SU-DHL-6 (cell line): ENCODE measurements around the gene SMIM21.

Experiments
- H2AFZ ChIP-seq: fragments of 200-600 bp; sonication (generic); 2 replicates; pipeline ENCODE4 v1.6.1; 2014; ENCODE audit warnings: low read depth, mild to moderate bottlenecking, moderate library complexity, mixed read lengths, antibody characterized with exemption, low read length; ENCODE audit not compliant: severe bottlenecking
- H3F3A ChIP-seq: fragments of 200-600 bp; shearing (Covaris generic); 2 replicates; pipeline ENCODE4 v1.6.0; 2016; ENCODE audit warnings: antibody characterized with exemption, mild to moderate bottlenecking; ENCODE audit not compliant: insufficient read depth
- H3K27ac ChIP-seq: fragments of 200-600 bp; sonication (generic); 2 replicates; pipeline ENCODE4 v1.5.1; 2016; ENCODE audit warnings: low read depth, mild to moderate bottlenecking, low read length, moderate library complexity, mixed read lengths
- H3K27me3 ChIP-seq: fragments of 200-600 bp; sonication (generic), shearing (Covaris generic); 2 replicates; pipeline ENCODE4 v1.6.0; 2014; ENCODE audit warnings: mild to moderate bottlenecking, low read length
- H3K36me3 ChIP-seq: fragments of 200-600 bp; sonication (generic); 2 replicates; pipeline ENCODE4 v1.6.1; 2014; ENCODE audit warnings: mild to moderate bottlenecking, low read length, mixed read lengths
- H3K4me2 ChIP-seq: fragments of 300-600, 200-600 bp; shearing (Covaris generic), sonication (generic); 2 replicates; pipeline ENCODE4 v1.6.0; 2014; ENCODE audit warnings: low read length, low read depth, mild to moderate bottlenecking; ENCODE audit not compliant: poor library complexity, severe bottlenecking
- H3K4me3 ChIP-seq: fragments of 200-600 bp; sonication (generic); 2 replicates; pipeline ENCODE4 v1.5.1; 2014; ENCODE audit warnings: antibody characterized with exemption, low read length, mild to moderate bottlenecking, mixed read lengths; ENCODE audit not compliant: insufficient read depth, poor library complexity, severe bottlenecking
- H3K79me2 ChIP-seq: fragments of 200-600 bp; sonication (generic); 2 replicates; pipeline ENCODE4 v1.6.1; 2014; ENCODE audit warnings: mild to moderate bottlenecking, low read length, moderate library complexity; ENCODE audit not compliant: insufficient read depth
- H3K9ac ChIP-seq: fragments of 200-600 bp; sonication (generic); 2 replicates; pipeline ENCODE4 v1.7.0; 2014; ENCODE audit warnings: mild to moderate bottlenecking, low read length
- H3K9me2 ChIP-seq: fragments of 200-600 bp; sonication (generic); replicated peaks from 2 replicates; pipeline ENCODE4 v1.6.1; 2014; ENCODE audit warnings: low read length; ENCODE audit not compliant: insufficient read depth
- H3K9me3 ChIP-seq: fragments of 200-600 bp; sonication (generic); 2 replicates; pipeline ENCODE4 v1.6.1; 2014; ENCODE audit warnings: low read length, mixed read lengths; ENCODE audit not compliant: insufficient read depth
- H4K20me1 ChIP-seq: fragments of 200-600 bp; sonication (generic); 2 replicates; pipeline ENCODE4 v1.6.1; 2014; ENCODE audit warnings: low read depth, mild to moderate bottlenecking, antibody characterized with exemption, low read length, moderate library complexity, mixed read lengths
- EZH2phosphoT487 ChIP-seq: fragments of 200-600 bp; sonication (generic), shearing (Covaris generic); conservative IDR thresholded peaks from 2 replicates; pipeline ENCODE4 v1.6.1; 2018; ENCODE audit warnings: mild to moderate bottlenecking, antibody characterized with exemption, low read length, moderate library complexity, mixed read lengths
- TF ChIP-seq, protein P1 (sequence below): fragments of 200-600 bp; sonication (generic); IDR thresholded peaks from one replicate; pipeline ENCODE4 v1.5.1; 2017; ENCODE audit warnings: antibody characterized with exemption, mild to moderate bottlenecking, low read length, moderate library complexity; ENCODE audit not compliant: insufficient read depth, poor library complexity, severe bottlenecking

SMIM21 gene

DNA sequence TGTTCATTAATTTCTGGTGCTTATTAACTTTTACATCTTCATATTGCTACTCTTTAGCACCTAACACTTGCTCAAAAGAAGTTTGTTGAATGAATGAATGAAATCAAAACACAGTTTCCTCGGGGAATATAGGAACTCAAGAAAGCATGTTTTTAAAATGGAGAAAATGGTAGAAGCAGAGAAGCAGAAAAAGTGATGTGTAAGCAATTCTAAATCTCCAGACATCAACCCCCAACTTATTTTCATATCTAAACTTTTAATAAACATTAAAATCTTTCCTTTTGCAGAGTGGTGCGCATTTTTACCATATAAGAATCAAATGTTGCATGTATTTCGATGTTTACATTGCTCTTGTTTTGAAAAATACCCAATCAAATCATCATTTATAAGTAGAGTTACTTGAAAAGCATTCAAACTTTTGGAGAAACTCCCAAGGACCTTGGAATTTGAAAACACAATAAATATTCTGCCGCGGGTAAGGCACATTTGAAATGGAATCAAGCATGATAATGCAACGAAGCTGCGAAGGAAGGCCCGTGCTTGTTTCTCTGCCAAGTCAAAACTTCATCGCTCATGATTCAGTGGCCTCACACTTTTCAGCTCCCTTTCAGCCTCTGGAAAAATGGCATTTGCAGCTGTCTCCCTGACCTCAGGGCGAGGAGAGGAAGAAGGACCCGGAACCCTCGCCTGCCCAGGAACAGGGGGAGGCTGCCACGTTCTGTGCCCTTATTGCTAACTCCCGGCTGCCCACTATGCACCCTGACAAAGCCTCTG lies 26.7 kb upstream of the SMIM21 start:
- Histone ChIP-seq H3K9ac (no peak overlapping the region), H3K79me2 (no peaks in the 10 kb centered on the region), H3F3A (no peaks in the 10 kb centered on the region), H3K9me3 (no peaks in the 10 kb centered on the region), H3K4me3 (no peak overlapping the region), H4K20me1 (no peaks in the 10 kb centered on the region), H3K27ac (no peak overlapping the region), H3K4me2 (no peak overlapping the region), H3K36me3 (no peaks in the 10 kb centered on the region), H3K27me3 (no peaks in the 10 kb centered on the region), H2AFZ (no peak overlapping the region), H3K9me2 (no peaks in the 10 kb centered on the region; the same call in 1 of the 2 replicates)
- no peak for TF ChIP-seq EZH2phosphoT487
- TF ChIP-seq, protein P1, sequence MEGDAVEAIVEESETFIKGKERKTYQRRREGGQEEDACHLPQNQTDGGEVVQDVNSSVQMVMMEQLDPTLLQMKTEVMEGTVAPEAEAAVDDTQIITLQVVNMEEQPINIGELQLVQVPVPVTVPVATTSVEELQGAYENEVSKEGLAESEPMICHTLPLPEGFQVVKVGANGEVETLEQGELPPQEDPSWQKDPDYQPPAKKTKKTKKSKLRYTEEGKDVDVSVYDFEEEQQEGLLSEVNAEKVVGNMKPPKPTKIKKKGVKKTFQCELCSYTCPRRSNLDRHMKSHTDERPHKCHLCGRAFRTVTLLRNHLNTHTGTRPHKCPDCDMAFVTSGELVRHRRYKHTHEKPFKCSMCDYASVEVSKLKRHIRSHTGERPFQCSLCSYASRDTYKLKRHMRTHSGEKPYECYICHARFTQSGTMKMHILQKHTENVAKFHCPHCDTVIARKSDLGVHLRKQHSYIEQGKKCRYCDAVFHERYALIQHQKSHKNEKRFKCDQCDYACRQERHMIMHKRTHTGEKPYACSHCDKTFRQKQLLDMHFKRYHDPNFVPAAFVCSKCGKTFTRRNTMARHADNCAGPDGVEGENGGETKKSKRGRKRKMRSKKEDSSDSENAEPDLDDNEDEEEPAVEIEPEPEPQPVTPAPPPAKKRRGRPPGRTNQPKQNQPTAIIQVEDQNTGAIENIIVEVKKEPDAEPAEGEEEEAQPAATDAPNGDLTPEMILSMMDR: no peak

DNA sequence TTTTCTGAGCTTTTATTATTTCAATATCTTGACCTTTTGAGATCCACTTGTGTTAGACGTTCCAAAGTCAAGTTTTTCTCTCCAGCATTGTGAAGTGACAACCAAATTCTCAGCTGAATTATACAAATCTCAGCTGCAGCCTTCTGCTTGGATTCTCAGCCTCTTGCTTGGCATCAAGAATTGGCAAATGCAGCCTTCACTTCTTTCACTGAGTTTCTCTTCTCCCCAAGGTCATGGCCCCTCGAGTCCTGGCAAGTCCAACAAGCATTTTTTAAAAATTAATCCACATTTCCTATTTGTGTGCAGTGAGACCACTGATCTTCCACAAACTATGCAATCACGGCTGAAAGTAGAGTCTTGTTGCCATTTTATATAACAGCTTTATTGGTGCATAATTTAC lies 23.4 kb upstream of the SMIM21 start:
- Histone ChIP-seq H3K9me3 (no peaks in the 10 kb centered on the region), H3F3A (no peaks in the 10 kb centered on the region), H3K27me3 (no peaks in the 10 kb centered on the region), H3K4me3 (no peak overlapping the region), H3K9me2 (no peaks in the 10 kb centered on the region; the same call in 1 of the 2 replicates), H3K27ac (no peak overlapping the region), H3K9ac (no peak overlapping the region), H2AFZ (no peak overlapping the region), H3K36me3 (no peaks in the 10 kb centered on the region), H3K79me2 (no peaks in the 10 kb centered on the region), H3K4me2 (no peak overlapping the region), H4K20me1 (no peaks in the 10 kb centered on the region)
- no peak for TF ChIP-seq EZH2phosphoT487
- TF ChIP-seq, protein P1: no peak

DNA sequence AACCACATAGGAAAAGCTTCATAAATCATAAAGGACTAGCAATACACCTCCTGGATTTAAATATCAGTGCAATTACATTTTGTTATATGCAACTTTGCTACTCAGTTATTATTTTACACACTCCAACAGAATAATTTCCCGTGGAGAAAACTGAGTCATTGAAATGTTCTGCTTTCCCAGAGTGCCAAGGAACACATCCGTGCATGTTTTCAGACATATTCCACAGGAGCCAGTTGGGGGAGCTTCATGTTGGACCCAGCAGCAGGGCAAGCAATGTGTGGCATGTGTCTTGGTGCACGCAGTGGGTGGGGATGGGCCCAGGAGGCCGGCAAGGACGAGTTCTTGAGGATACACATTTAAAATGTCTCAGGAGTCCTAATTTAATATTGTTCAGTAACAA lies 14.4 kb upstream of the SMIM21 start:
- Histone ChIP-seq H2AFZ (no peak overlapping the region), H3K27me3 (no peaks in the 10 kb centered on the region), H3F3A (no peaks in the 10 kb centered on the region), H3K9me2 (no peaks in the 10 kb centered on the region), H3K27ac (no peak overlapping the region), H4K20me1 (no peaks in the 10 kb centered on the region), H3K4me3 (no peak overlapping the region), H3K9me3 (no peaks in the 10 kb centered on the region), H3K36me3 (no peaks in the 10 kb centered on the region), H3K9ac (no peak overlapping the region), H3K4me2 (no peak overlapping the region), H3K79me2 (no peaks in the 10 kb centered on the region)
- TF ChIP-seq EZH2phosphoT487: no peak

DNA sequence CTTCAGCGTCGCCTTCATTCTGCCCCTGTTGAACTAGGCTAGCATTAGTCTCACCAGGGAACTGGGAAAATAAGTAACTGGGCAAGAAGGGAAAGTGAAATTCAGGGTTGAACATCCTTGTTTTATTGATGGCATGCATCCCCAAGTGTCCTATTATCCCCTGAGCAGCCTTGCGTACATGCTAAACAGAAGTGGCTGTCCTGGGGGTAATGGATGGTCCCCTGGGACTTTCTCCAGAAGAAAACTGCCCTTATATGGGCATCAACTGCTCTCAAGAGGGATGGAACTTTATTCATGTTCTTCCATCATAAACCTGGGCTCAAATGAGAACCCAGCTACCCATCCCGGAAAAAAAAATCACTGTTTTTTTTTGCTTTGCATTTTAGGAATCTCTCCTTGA lies 11.8 kb upstream of the SMIM21 start:
- no peaks in the 10 kb centered on the region for H3K27me3 ChIP-seq
- H3K79me2 ChIP-seq: no peaks in the 10 kb centered on the region
- H3K9me3 ChIP-seq: no peaks in the 10 kb centered on the region

More for the DNA sequence above, 11.8 kb upstream of the SMIM21 start:
- TF ChIP-seq, protein P1: no peak
- no peak for TF ChIP-seq EZH2phosphoT487
- H3K36me3 ChIP-seq: no peaks in the 10 kb centered on the region
- no peak overlapping the region for H3K4me2 ChIP-seq
- no peak overlapping the region for H3K9ac ChIP-seq
- no peak overlapping the region for H3K27ac ChIP-seq
- H3K4me3 ChIP-seq: no peak overlapping the region
- H2AFZ ChIP-seq: no peak overlapping the region
- H3K9me2 ChIP-seq: no peaks in the 10 kb centered on the region
- H4K20me1 ChIP-seq: no peaks in the 10 kb centered on the region
- no peaks in the 10 kb centered on the region for H3F3A ChIP-seq
